Smooth muscle cell (in vitro differentiated cells): ENCODE data around the gene THOC2. TPM values are rescaled to one million over a fixed set of nuclear protein-coding genes. Genes with fewer than 3 reads are reported as not detected.
"Not testable (repeated sequence)": the region's sequence is repeated elsewhere in the genome, so short reads cannot be mapped to it uniquely, and the experiment has no call there.

Experiments used
- DNase-seq: peaks from one replicate; lab custom pipeline; 2025; ENCODE audit not compliant: unreplicated experiment; lab: John Stamatoyannopoulos, UW
- H2AFZ ChIP-seq: fragments of 200-600 bp; sonication (generic); 2 replicates; pipeline ENCODE4 v1.6.0; 2016; ENCODE audit warnings: antibody characterized with exemption, low read depth, mild to moderate bottlenecking
- H3F3A ChIP-seq: fragments of 200-600 bp; sonication (generic); 2 replicates; pipeline ENCODE4 v1.6.0; 2017; ENCODE audit warnings: antibody characterized with exemption, low read depth
- H3K27ac ChIP-seq: fragments of 200-600 bp; sonication (generic); 2 replicates; pipeline ENCODE4 v1.5.1; 2016; ENCODE audit warnings: low read depth, mild to moderate bottlenecking
- H3K27me3 ChIP-seq: fragments of 200-600 bp; sonication (generic); 2 replicates; pipeline ENCODE4 v1.6.1; 2016; ENCODE audit warnings: low read depth, mild to moderate bottlenecking
- H3K36me3 ChIP-seq: fragments of 200-600 bp; sonication (generic); 2 replicates; pipeline ENCODE4 v1.5.1; 2016; ENCODE audit warnings: low read depth
- H3K4me1 ChIP-seq: fragments of 200-600 bp; sonication (generic); 2 replicates; pipeline ENCODE4 v1.5.1; 2016; ENCODE audit warnings: low read depth
- H3K4me2 ChIP-seq: fragments of 200-600 bp; sonication (generic); 2 replicates; pipeline ENCODE4 v1.6.0; 2016; ENCODE audit warnings: mild to moderate bottlenecking
- H3K4me3 ChIP-seq: fragments of 200-600 bp; sonication (generic); 2 replicates; pipeline ENCODE4 v1.5.1; 2016; ENCODE audit warnings: mild to moderate bottlenecking
- H3K79me2 ChIP-seq: fragments of 200-600 bp; sonication (generic); 2 replicates; pipeline ENCODE4 v1.6.0; 2016; ENCODE audit warnings: low read depth, mild to moderate bottlenecking
- H3K9ac ChIP-seq: fragments of 200-600 bp; sonication (generic); 2 replicates; pipeline ENCODE4 v1.6.0; 2016; ENCODE audit warnings: low read depth
- H3K9me3 ChIP-seq: fragments of 200-600 bp; sonication (generic); replicated peaks from 2 replicates; pipeline ENCODE4 v1.5.1; 2016; ENCODE audit warnings: low read depth
- H4K20me1 ChIP-seq: fragments of 200-600 bp; sonication (generic); 2 replicates; pipeline ENCODE4 v1.6.0; 2016; ENCODE audit warnings: low read depth
- CTCF ChIP-seq: fragments of 200-600 bp; sonication (generic); IDR thresholded peaks from 2 replicates; pipeline ENCODE4 v1.5.1; 2017; ENCODE audit warnings: borderline replicate concordance, mild to moderate bottlenecking, antibody characterized with exemption; ENCODE audit not compliant: insufficient read depth, poor library complexity, severe bottlenecking
- WGBS: methylation state at CpG from one replicate; pipeline ENCODE4 v1.1.7; 2016; ENCODE audit warnings: low lambda C conversion rate; 5-methylcytosine and 5-hydroxymethylcytosine counted together
- polyA plus RNA-seq: library from polyadenylated mRNA; unstranded; fragments of >200 nt; fragmentation: Nextera tagmentation; extraction: Ambion mirVana; gene quantifications from 2 replicates; pipeline ENCODE4 v1.2.1, GENCODE V29; 2016
- total RNA-seq: library from RNA; depleted of rRNA; stranded (reverse); fragments of >200 nt; gene quantifications from 2 replicates; pipeline ENCODE4 v1.2.3, GENCODE V29; 2014

THOC2 gene
- total and polyA plus RNA-seq, 2 experiments from 2014 or later, result 56.8 to 115 TPM

- H3F3A ChIP-seq, result no peaks in the 10 kb centered on the region
- no peak overlapping the region for H3K4me2 ChIP-seq
- H3K9me3 ChIP-seq, result no peaks in the 10 kb centered on the region
- no peak for TF ChIP-seq CTCF
- H3K27ac ChIP-seq, result no peak overlapping the region
- no peaks in the 10 kb centered on the region for H4K20me1 ChIP-seq
- DNase-seq, result no peak
- WGBS, result 55% methylated on average over 1 of the region's 1 CpG
- H3K4me3 ChIP-seq, result no peak overlapping the region
- H3K36me3 ChIP-seq, result no peaks in the 10 kb centered on the region
- H3K4me1 ChIP-seq, result no peaks in the 10 kb centered on the region
- H3K79me2 ChIP-seq, result no peaks in the 10 kb centered on the region
- H2AFZ ChIP-seq, result no peak overlapping the region
- H3K27me3 ChIP-seq, result no peaks in the 10 kb centered on the region
- H3K9ac ChIP-seq, result no peak overlapping the region
Observed at GRCh38 chrX:123673813-123674212, 59.0 kb downstream of the THOC2 start.

- peak overlapping the region; percentile 39 for H3K27ac ChIP-seq
- H2AFZ ChIP-seq, result no peak overlapping the region
- peaks cover 10% of the 10 kb centered on the region for H4K20me1 ChIP-seq
- 82% methylated on average over 3 of the region's 3 CpGs for WGBS
- no peak overlapping the region for H3K4me3 ChIP-seq
- H3K9ac ChIP-seq, result no peak overlapping the region
- no peaks in the 10 kb centered on the region for H3K27me3 ChIP-seq
- H3K36me3 ChIP-seq, result peaks cover 3% of the 10 kb centered on the region
- no peaks in the 10 kb centered on the region for H3F3A ChIP-seq
- H3K9me3 ChIP-seq, result no peaks in the 10 kb centered on the region
- no peaks in the 10 kb centered on the region for H3K79me2 ChIP-seq
- no peak overlapping the region for H3K4me2 ChIP-seq
- H3K4me1 ChIP-seq, result no peaks in the 10 kb centered on the region
- DNase-seq, result no peak
- TF ChIP-seq CTCF, result no peak
Observed at GRCh38 chrX:123665197-123665596, 67.7 kb downstream of the THOC2 start.

- not testable (repeated sequence) for H3K4me3 ChIP-seq, H2AFZ ChIP-seq, H3K79me2 ChIP-seq, H3K4me2 ChIP-seq, H3K36me3 ChIP-seq, H3F3A ChIP-seq, H3K27me3 ChIP-seq, H3K9ac ChIP-seq, H3K4me1 ChIP-seq, H3K9me3 ChIP-seq, DNase-seq
- peak overlapping the region; percentile 39 for H3K27ac ChIP-seq
- H4K20me1 ChIP-seq, result peaks cover 14% of the 10 kb centered on the region
- 67% methylated on average over 6 of the region's 6 CpGs for WGBS
Observed at GRCh38 chrX:123664467-123665167, 68.2 kb downstream of the THOC2 start.

- H3K9me3 ChIP-seq, H3K36me3 ChIP-seq, H3K4me3 ChIP-seq, H3K27ac ChIP-seq, DNase-seq, H3K9ac ChIP-seq, H2AFZ ChIP-seq, H3K27me3 ChIP-seq, H3K4me1 ChIP-seq, H3F3A ChIP-seq, H3K79me2 ChIP-seq, H3K4me2 ChIP-seq: not testable (repeated sequence)
- H4K20me1 ChIP-seq, result peaks cover 14% of the 10 kb centered on the region
- 94% methylated on average over 3 of the region's 3 CpGs for WGBS
Observed at GRCh38 chrX:123663720-123664119, 69.1 kb downstream of the THOC2 start.

GRCh38 chrX:123656507-123656906, 76.3 kb downstream of the THOC2 start:
- H3K9me3 ChIP-seq, H3K4me2 ChIP-seq, H3F3A ChIP-seq, H3K4me1 ChIP-seq, H3K9ac ChIP-seq, DNase-seq, H4K20me1 ChIP-seq, H2AFZ ChIP-seq, H3K4me3 ChIP-seq, H3K27me3 ChIP-seq, H3K36me3 ChIP-seq, H3K27ac ChIP-seq: not testable (repeated sequence)
- peaks cover 20% of the 10 kb centered on the region for H3K79me2 ChIP-seq
- WGBS, result 94% methylated on average over 9 of the region's 9 CpGs

GRCh38 chrX:123648811-123649181, 84.1 kb downstream of the THOC2 start:
- Histone ChIP-seq H3K4me2 (peak overlapping the region; percentile 78), H3K4me3 (peak overlapping the region; percentile 34), H4K20me1 (peaks cover 12% of the 10 kb centered on the region), H3K27ac (peak overlapping the region; percentile 79)
- WGBS, result 41% methylated on average over 6 of the region's 6 CpGs
- not testable (repeated sequence) for H3F3A ChIP-seq, H3K27me3 ChIP-seq, H3K36me3 ChIP-seq, H3K9me3 ChIP-seq, DNase-seq, H3K9ac ChIP-seq, H2AFZ ChIP-seq, H3K4me1 ChIP-seq, H3K79me2 ChIP-seq
